IMR-90 (cell line): ENCODE results near the gene ZNF276. TPM values are rescaled to one million over a fixed set of nuclear protein-coding genes. Genes with fewer than 3 reads are reported as not detected.

Experiments
- ATAC-seq: fragments of 200-7000 bp; cut with Tn5 transposase; 2 replicates; pipeline ENCODE4 v1.9.1; 2020; ENCODE audit warnings: low read depth, mild to moderate bottlenecking, moderate library complexity
- BruUV-seq: library from RNA; stranded (reverse); fragments of 400-500 nt; replicated peaks from 2 replicates; lab custom pipeline; 2021; lab: Mats Ljungman, UMichigan
- CTCF ChIA-PET: fragments of 300-600 bp; formaldehyde crosslinking; extraction: SDS; loops from one replicate; lab custom pipeline; 2021; ENCODE audit warnings: antibody characterized with exemption; lab: Yijun Ruan, JAX
- POLR2A ChIA-PET: fragments of 300-600 bp; sonication (Branson Sonifier 250); formaldehyde crosslinking; loops from one replicate; lab custom pipeline; 2022; ENCODE audit warnings: antibody characterized with exemption; ENCODE audit not compliant: unreplicated experiment; lab: Charles Lee
- DNase-seq: peaks from one replicate; pipeline ENCODE4 v3.0.0; 2013
- H2AFZ ChIP-seq: replicated peaks from 2 replicates; pipeline ENCODE3; 2013; ENCODE audit warnings: low read length, mild to moderate bottlenecking; ENCODE audit not compliant: poor library complexity
- H2AK5ac ChIP-seq: 2 replicates; pipeline ENCODE4 v1.6.1; 2013; ENCODE audit warnings: low read depth, low read length, inconsistent platforms
- H2AK9ac ChIP-seq: replicated peaks from 2 replicates; pipeline ENCODE3; 2013; ENCODE audit warnings: mild to moderate bottlenecking, low read depth, low read length, moderate library complexity; ENCODE audit not compliant: poor library complexity
- H2BK120ac ChIP-seq: 2 replicates; pipeline ENCODE4 v1.6.1; 2013; ENCODE audit warnings: low read depth, low read length, inconsistent platforms
- H2BK15ac ChIP-seq: 3 replicates; pipeline ENCODE4 v1.6.1; 2013; ENCODE audit warnings: low read depth, low read length, inconsistent platforms
- H2BK20ac ChIP-seq: 2 replicates; pipeline ENCODE4 v1.6.1; 2013; ENCODE audit warnings: low read depth, mild to moderate bottlenecking, inconsistent platforms, low read length, moderate library complexity
- H2BK5ac ChIP-seq: 2 replicates; pipeline ENCODE4 v1.6.1; 2013; ENCODE audit warnings: mild to moderate bottlenecking, low read depth, low read length, inconsistent platforms; ENCODE audit not compliant: poor library complexity, severe bottlenecking
- H3K14ac ChIP-seq: replicated peaks from 2 replicates; pipeline ENCODE4 v1.6.1; 2013; ENCODE audit warnings: low read depth, low read length, inconsistent platforms
- H3K18ac ChIP-seq: 2 replicates; pipeline ENCODE4 v1.6.1; 2013; ENCODE audit warnings: low read depth, low read length, control low read depth
- H3K23ac ChIP-seq: 2 replicates; pipeline ENCODE4 v1.6.1; 2013; ENCODE audit warnings: low read depth, low read length, inconsistent platforms
- H3K27ac ChIP-seq: 2 replicates; pipeline ENCODE4 v1.5.1; 2013; ENCODE audit warnings: mild to moderate bottlenecking, control low read depth, low read length; ENCODE audit not compliant: insufficient read depth
- H3K27me3 ChIP-seq: 2 replicates; pipeline ENCODE4 v1.6.1; 2013; ENCODE audit warnings: low read length; ENCODE audit not compliant: control insufficient read depth, insufficient read depth
- H3K36me3 ChIP-seq: 2 replicates; pipeline ENCODE4 v1.6.1; 2013; ENCODE audit warnings: low read length, mixed read lengths; ENCODE audit not compliant: control insufficient read depth, insufficient read depth
- H3K4ac ChIP-seq: 2 replicates; pipeline ENCODE4 v1.6.1; 2013; ENCODE audit warnings: low read depth, low read length, inconsistent platforms
- H3K4me1 ChIP-seq: 2 replicates; pipeline ENCODE4 v1.6.1; 2013; ENCODE audit warnings: low read length, mixed read lengths; ENCODE audit not compliant: control insufficient read depth, insufficient read depth
- H3K4me2 ChIP-seq: 2 replicates; pipeline ENCODE4 v1.6.1; 2013; ENCODE audit warnings: low read depth, mild to moderate bottlenecking, control low read depth, low read length, moderate library complexity
- H3K4me3 ChIP-seq: 2 replicates; pipeline ENCODE4 v1.5.1; 2013; ENCODE audit warnings: low read depth, mild to moderate bottlenecking, control low read depth, low read length, moderate library complexity; ENCODE audit not compliant: insufficient read depth
- H3K56ac ChIP-seq: 2 replicates; pipeline ENCODE4 v1.6.1; 2013; ENCODE audit warnings: low read length, inconsistent platforms; ENCODE audit not compliant: insufficient read depth; ENCODE audit errors: extremely low read depth
- H3K79me1 ChIP-seq, 2 experiments: 2 replicates each; pipeline ENCODE4 v1.6.1; 2013; ENCODE audit warnings: low read length in 2 of 2, inconsistent platforms in 1 of 2, low read depth in 1 of 2
- H3K9ac ChIP-seq: 2 replicates; pipeline ENCODE4 v1.6.1; 2013; ENCODE audit warnings: low read depth, low read length, control low read depth
- H3K9me1 ChIP-seq: 2 replicates; pipeline ENCODE4 v1.6.1; 2013; ENCODE audit warnings: low read length, inconsistent platforms; ENCODE audit not compliant: insufficient read depth
- H3K9me3 ChIP-seq: 2 replicates; pipeline ENCODE4 v1.6.1; 2013; ENCODE audit warnings: low read length; ENCODE audit not compliant: control insufficient read depth, insufficient read depth
- H4K20me1 ChIP-seq: 2 replicates; pipeline ENCODE4 v1.6.1; 2013; ENCODE audit warnings: low read length, inconsistent platforms; ENCODE audit not compliant: insufficient read depth
- H4K5ac ChIP-seq: 2 replicates; pipeline ENCODE4 v1.6.1; 2013; ENCODE audit warnings: mild to moderate bottlenecking, low read depth, low read length, control low read depth
- H4K8ac ChIP-seq, 2 experiments: 2 replicates each; pipeline ENCODE4 v1.6.1; 2013; ENCODE audit warnings: low read depth in 2 of 2, low read length in 2 of 2, control low read depth in 1 of 2, inconsistent platforms in 1 of 2
- H4K91ac ChIP-seq: 2 replicates; pipeline ENCODE4 v1.6.1; 2013; ENCODE audit warnings: low read depth, low read length, inconsistent platforms; ENCODE audit not compliant: insufficient read depth
- CEBPB ChIP-seq: IDR thresholded peaks from 2 replicates; pipeline ENCODE4 v1.6.1; 2012; ENCODE audit warnings: low read depth, low read length, improper control_type of control experiment
- CTCF ChIP-seq: conservative IDR thresholded peaks from 2 replicates; pipeline ENCODE4 v1.5.1; 2012; ENCODE audit warnings: mild to moderate bottlenecking, low read depth, low read length, improper control_type of control experiment
- ELK1 ChIP-seq: fragments of 150-350 bp; IDR thresholded peaks from 2 replicates; pipeline ENCODE4 v1.6.1; 2016; ENCODE audit warnings: low read depth, mild to moderate bottlenecking, low read length, moderate library complexity, borderline replicate concordance
- FOS ChIP-seq: fragments of 150-350 bp; IDR thresholded peaks from 2 replicates; pipeline ENCODE4 v1.6.1; 2016; ENCODE audit warnings: low read depth, low read length
- MAZ ChIP-seq: IDR thresholded peaks from 2 replicates; pipeline ENCODE4 v1.6.1; 2012; ENCODE audit warnings: low read depth, mild to moderate bottlenecking, low read length, improper control_type of control experiment, moderate library complexity, borderline replicate concordance
- POLR2A ChIP-seq: IDR thresholded peaks from 2 replicates; pipeline ENCODE4 v1.6.1; 2012; ENCODE audit warnings: mild to moderate bottlenecking, low read depth, low read length
- RAD21 ChIP-seq: IDR thresholded peaks from 2 replicates; pipeline ENCODE4 v1.6.1; 2012; ENCODE audit warnings: low read length, improper control_type of control experiment
- RFX5 ChIP-seq: IDR thresholded peaks from 2 replicates; pipeline ENCODE4 v1.8.0; 2012; ENCODE audit warnings: low read depth, mild to moderate bottlenecking, low read length, moderate library complexity
- SMC3 ChIP-seq: fragments of 150-350 bp; IDR thresholded peaks from 2 replicates; pipeline ENCODE4 v1.6.1; 2016; ENCODE audit warnings: low read depth, mild to moderate bottlenecking, antibody characterized with exemption, low read length, moderate library complexity
- USF2 ChIP-seq: fragments of 150-350 bp; IDR thresholded peaks from 2 replicates; pipeline ENCODE4 v1.6.1; 2017; ENCODE audit warnings: mild to moderate bottlenecking, antibody characterized with exemption, low read length, low read depth
- WGBS, 2 experiments: methylation state at CpG; one replicate each; pipeline versions ENCODE4 v1.1.5 to v1.1.7; 2013; ENCODE audit warnings: missing lambda C conversion rate in 2 of 2; ENCODE audit not compliant: insufficient read length in 1 of 2; ENCODE audit errors: extremely low coverage in 2 of 2; 5-methylcytosine and 5-hydroxymethylcytosine counted together
- dilution Hi-C: fragments of 300-500 bp; cut with HindIII; formaldehyde crosslinking; loops from one replicate; pipeline ENCODE4 v1.14.3; 2018; ENCODE audit warnings: low sequenced_read_pairs; ENCODE audit not compliant: unreplicated experiment
- in situ Hi-C: fragments of 300-500 bp; cut with MboI; formaldehyde crosslinking; loops from 3 replicates; pipeline ENCODE4 v1.14.3; 2019; ENCODE audit warnings: low sequenced_read_pairs, inconsistent platforms, mixed read lengths
- intact Hi-C: fragments of 100-400 bp; cut with micrococcal nuclease; formaldehyde crosslinking; loops from 2 replicates; pipeline ENCODE4 v1.10.0; 2022
- polyA plus RNA-seq, 3 experiments: library from polyadenylated mRNA; depleted of rRNA; stranded (reverse); fragments of >200 nt; gene quantifications; 2 replicates each; pipeline ENCODE4 v1.2.3, GENCODE V29; 2012; ENCODE audit warnings: low replicate concordance in 1 of 3
- total RNA-seq: library from RNA; depleted of rRNA; stranded (reverse); fragments of >200 nt; gene quantifications from 2 replicates; pipeline ENCODE4 v1.2.3, GENCODE V29; 2012

ZNF276 gene
- total and polyA plus RNA-seq, 2 of the 4 experiments (the other 2 are of a cell fraction) = 4.1 to 18.6 TPM

GRCh38 chr16:89732142-89732917 lies 11.0 kb downstream of the ZNF276 start:
- BruUV-seq = no TSS peak
- no peak for ATAC-seq
- Histone ChIP-seq H2AK5ac (no peak overlapping the region), H2BK20ac (no peak overlapping the region), H4K5ac (no peak overlapping the region), H3K23ac (no peak overlapping the region), H3K36me3 (peaks cover 71% of the 10 kb centered on the region), H3K4ac (no peak overlapping the region), H3K27me3 (no peaks in the 10 kb centered on the region), H3K79me1 (peaks cover 8 to 36% of the 10 kb centered on the region in 2 experiments), H2BK15ac (no peak overlapping the region), H4K91ac (no peak overlapping the region), H3K56ac (no peak overlapping the region), H2AFZ (no peak overlapping the region), H3K9me1 (no peaks in the 10 kb centered on the region), H4K8ac (no peak overlapping the region), H2AK9ac (no peak overlapping the region), H3K9ac (no peak overlapping the region), H3K9me3 (no peaks in the 10 kb centered on the region), H3K4me3 (no peak overlapping the region), H2BK120ac (no peak overlapping the region), H3K27ac (no peak overlapping the region), H3K14ac (no peak overlapping the region), H3K18ac (no peak overlapping the region), H4K20me1 (no peaks in the 10 kb centered on the region; the same call in none of the 2 replicates), H3K4me1 (no peaks in the 10 kb centered on the region), H3K4me2 (no peak overlapping the region), H2BK5ac (no peak overlapping the region)
- POLR2A ChIA-PET = no interaction called here
- dilution Hi-C loops = no loop called here
- intact Hi-C loops = no loop called here
- CTCF ChIA-PET = no interaction called here
- 96% methylated on average over 11 of the region's 24 CpGs; no CpG with 5 or more reads in 1 of the 2 experiments for WGBS, 2 experiments
- TF ChIP-seq USF2 (no peak), RFX5 (no peak), CEBPB (no peak), CTCF (no peak), ELK1 (no peak), POLR2A (no peak), RAD21 (no peak), MAZ (no peak), FOS (no peak), SMC3 (no peak)
- no peak for DNase-seq
- in situ Hi-C loops = no loop called here
